CD4-positive, alpha-beta memory T cell (primary cell): ENCODE results near the gene SKAP1. TPM values are rescaled to one million over a fixed set of nuclear protein-coding genes. Genes with fewer than 3 reads are reported as not detected.

Source experiments
- CTCF ChIA-PET: fragments of 350-600 bp; sonication (Branson Sonifier 250); formaldehyde crosslinking; loops from one replicate; lab custom pipeline; 2021; ENCODE audit warnings: inconsistent platforms; ENCODE audit not compliant: partially characterized antibody; lab: Charles Lee
- POLR2A ChIA-PET: fragments of 350-600 bp; sonication (Branson Sonifier 250); formaldehyde crosslinking; loops from one replicate; lab custom pipeline; 2021; ENCODE audit not compliant: partially characterized antibody; lab: Charles Lee
- DNase-seq, 5 donors: peaks; one replicate each; pipeline versions ENCODE4 v3.0.0 to v3.0.0-alpha.2; 2020 to 2022; ENCODE audit warnings: mixed read lengths in 1 of 5
- H3K27ac ChIP-seq: one replicate; pipeline ENCODE4 v1.7.0; 2013; ENCODE audit warnings: low read depth, low read length
- H3K27me3 ChIP-seq: 2 replicates; pipeline ENCODE4 v1.7.0; 2013; ENCODE audit warnings: mild to moderate bottlenecking, low read length, moderate library complexity; ENCODE audit not compliant: insufficient read depth
- H3K36me3 ChIP-seq: 2 replicates; pipeline ENCODE4 v1.7.0; 2013; ENCODE audit warnings: mild to moderate bottlenecking, low read length, moderate library complexity; ENCODE audit not compliant: insufficient read depth
- H3K4me1 ChIP-seq: 2 replicates; pipeline ENCODE4 v1.7.0; 2013; ENCODE audit warnings: mild to moderate bottlenecking, low read length, moderate library complexity; ENCODE audit not compliant: insufficient read depth
- H3K4me3 ChIP-seq, 2 donors: one replicate each; pipeline ENCODE4 v1.7.0; 2013; ENCODE audit warnings: low read length in 2 of 2, mild to moderate bottlenecking in 1 of 2
- H3K9me3 ChIP-seq, 2 donors: one replicate each; pipeline ENCODE4 v1.7.0; 2013; ENCODE audit warnings: low read length in 2 of 2, control low read depth in 1 of 2; ENCODE audit not compliant: control insufficient read depth in 1 of 2
- H3K27ac Mint-ChIP-seq, 7 donors: one replicate each; pipeline ENCODE4 v1.8.0; 2020 to 2021; ENCODE audit warnings: mixed read lengths in 7 of 7, mild to moderate bottlenecking in 6 of 7, inconsistent platforms in 3 of 7, moderate library complexity in 3 of 7
- H3K27me3 Mint-ChIP-seq, 2 donors: one replicate each; pipeline ENCODE4 v1.8.0; 2020 to 2021; ENCODE audit warnings: mixed read lengths in 2 of 2
- H3K36me3 Mint-ChIP-seq, 2 donors: one replicate each; pipeline ENCODE4 v1.8.0; 2020 to 2021; ENCODE audit warnings: mixed read lengths in 2 of 2, inconsistent platforms in 1 of 2, mild to moderate bottlenecking in 1 of 2
- H3K4me1 Mint-ChIP-seq, 4 donors: one replicate each; pipeline ENCODE4 v1.8.0; 2020 to 2021; ENCODE audit warnings: mixed read lengths in 4 of 4, mild to moderate bottlenecking in 1 of 4
- H3K4me3 Mint-ChIP-seq, 8 donors: one replicate each; pipeline ENCODE4 v1.8.0; 2020 to 2021; ENCODE audit warnings: mixed read lengths in 8 of 8, mild to moderate bottlenecking in 7 of 8, moderate library complexity in 6 of 8, inconsistent platforms in 3 of 8
- H3K9me3 Mint-ChIP-seq, 8 donors: one replicate each; pipeline ENCODE4 v1.8.0; 2020 to 2021; ENCODE audit warnings: mixed read lengths in 8 of 8, mild to moderate bottlenecking in 5 of 8, inconsistent platforms in 3 of 8, moderate library complexity in 1 of 8
- intact Hi-C: fragments of 100-400 bp; cut with micrococcal nuclease; formaldehyde crosslinking; loops from one replicate; pipeline ENCODE4 v1.15.1; 2023
- polyA plus RNA-seq, 2 donors: library from polyadenylated mRNA; unstranded; fragments of 300-500 nt; fragmentation: Illumina TruSeq; gene quantifications; one replicate each; pipeline ENCODE4 v1.2.3, GENCODE V29; 2021
- total RNA-seq, 2 experiments: library from RNA; stranded (reverse); gene quantifications; one replicate each; pipeline ENCODE4 v1.2.3, GENCODE V29; 2021

Gene SKAP1
- total and polyA plus RNA-seq, 4 experiments from 2014 or later: 83.4 to 336 (median 165) TPM

GRCh38 chr17:48352630-48353029, 77.4 kb downstream of the SKAP1 start:
- CTCF ChIA-PET: interaction anchor here (0.7 to 4.6 kb wide), 31 partner anchors 8 to 241 kb away, joined by 3 to 77 read pairs (median 6); partner anchors contain the start of gene HOXB5

GRCh38 chr17:48351911-48352332, 78.1 kb downstream of the SKAP1 start:
- ChIA-PET CTCF (interaction anchor here (0.7 to 4.6 kb wide), 48 partner anchors 9 to 273 kb away, joined by 3 to 77 read pairs (median 5); partner anchors contain the start of gene HOXB5), POLR2A (interaction anchor here (0.6 to 4.5 kb wide), 7 partner anchors 76 to 241 kb away, joined by 3 to 13 read pairs (median 4); partner anchors contain the start of gene HOXB5)
- Histone ChIP-seq H3K4me1 (peaks cover 8% of the 10 kb centered on the region), H3K27me3 (no peaks in the 10 kb centered on the region), H3K27ac (no peak overlapping the region), H3K9me3 (no peaks in the 10 kb centered on the region), H3K4me3 (no peak overlapping the region), H3K36me3 (no peaks in the 10 kb centered on the region)
- intact Hi-C loops: loop anchor here (1.0 kb wide), 1 partner anchor 105 kb away; no protein-coding TSS in a partner anchor
- Mint-ChIP-seq H3K27me3 (no peaks in the 10 kb centered on the region), H3K4me3 (no peak overlapping the region), H3K36me3 (peaks cover 8 to 17% of the 10 kb centered on the region in 2 donors), H3K9me3 (peaks cover 0 to 2% (median 0%) of the 10 kb centered on the region in 8 donors), H3K27ac (peak overlapping the region in 2 of 7 donors; percentile 35 to 39), H3K4me1 (peaks cover 5 to 19% (median 8%) of the 10 kb centered on the region in 4 donors)
- peak in 4 of 5 donors; percentile 31 to 50 (median 43) for DNase-seq

More at GRCh38 chr17:48352630-48353029, 77.4 kb downstream of the SKAP1 start:
- intact Hi-C loops: loop anchor here (1.0 kb wide), 1 partner anchor 105 kb away; no protein-coding TSS in a partner anchor
- Mint-ChIP-seq H3K4me1 (peaks cover 5 to 19% (median 8%) of the 10 kb centered on the region in 4 donors), H3K4me3 (no peak overlapping the region), H3K9me3 (peaks cover 0 to 2% (median 0%) of the 10 kb centered on the region in 8 donors), H3K27ac (peak overlapping the region in 1 of 7 donors; percentile 23), H3K36me3 (peaks cover 8 to 17% of the 10 kb centered on the region in 2 donors), H3K27me3 (no peaks in the 10 kb centered on the region)
- Histone ChIP-seq H3K4me3 (no peak overlapping the region), H3K27me3 (no peaks in the 10 kb centered on the region), H3K27ac (no peak overlapping the region), H3K36me3 (no peaks in the 10 kb centered on the region), H3K9me3 (no peaks in the 10 kb centered on the region), H3K4me1 (peaks cover 6% of the 10 kb centered on the region)
- DNase-seq: peak in 1 of 5 donors; percentile 41
- POLR2A ChIA-PET: interaction anchor here (0.6 to 4.5 kb wide), 9 partner anchors 21 to 241 kb away, joined by 3 to 13 read pairs (median 4); partner anchors contain the start of gene HOXB5

GRCh38 chr17:48348352-48348751, 81.7 kb downstream of the SKAP1 start:
- DNase-seq: no peak
- Mint-ChIP-seq H3K4me3 (no peak overlapping the region), H3K9me3 (peaks cover 0 to 2% (median 0%) of the 10 kb centered on the region in 8 donors), H3K36me3 (peaks cover 28 to 34% of the 10 kb centered on the region in 2 donors), H3K4me1 (peaks cover 7 to 20% (median 10%) of the 10 kb centered on the region in 4 donors), H3K27me3 (no peaks in the 10 kb centered on the region), H3K27ac (no peak overlapping the region)
- Histone ChIP-seq H3K36me3 (peaks cover 16% of the 10 kb centered on the region), H3K4me1 (peaks cover 10% of the 10 kb centered on the region), H3K27me3 (no peaks in the 10 kb centered on the region), H3K9me3 (no peaks in the 10 kb centered on the region), H3K4me3 (no peak overlapping the region), H3K27ac (no peak overlapping the region)
- intact Hi-C loops: no loop called here
- ChIA-PET CTCF (interaction anchor here (1.1 to 1.5 kb wide), 3 partner anchors 12 to 235 kb away, joined by 3 to 4 read pairs (median 3); no protein-coding TSS in a partner anchor), POLR2A (no interaction called here)

- H3K27ac Mint-ChIP-seq: no peak overlapping the region
- Histone ChIP-seq H3K9me3 (no peaks in the 10 kb centered on the region), H3K4me3 (no peak overlapping the region), H3K4me1 (peaks cover 7% of the 10 kb centered on the region), H3K36me3 (peaks cover 16% of the 10 kb centered on the region), H3K27ac (no peak overlapping the region), H3K27me3 (no peaks in the 10 kb centered on the region)
- ChIA-PET CTCF (interaction anchor here (0.6 to 1.5 kb wide), 11 partner anchors 11 to 267 kb away, joined by 3 to 4 read pairs (median 3); no protein-coding TSS in a partner anchor), POLR2A (interaction anchor here (0.8 kb wide), 1 partner anchor 110 kb away, joined by 3 read pairs; no protein-coding TSS in a partner anchor)
- H3K4me1 Mint-ChIP-seq: peaks cover 7 to 21% (median 13%) of the 10 kb centered on the region in 4 donors
- H3K4me3 Mint-ChIP-seq: no peak overlapping the region
- peaks cover 31 to 38% of the 10 kb centered on the region in 2 donors for H3K36me3 Mint-ChIP-seq
- H3K9me3 Mint-ChIP-seq: peaks cover 0 to 2% (median 0%) of the 10 kb centered on the region in 8 donors
- no peaks in the 10 kb centered on the region for H3K27me3 Mint-ChIP-seq
- intact Hi-C loops: no loop called here
- DNase-seq: no peak
Measured at GRCh38 chr17:48347177-48347576, 82.8 kb downstream of the SKAP1 start.

GRCh38 chr17:48344251-48344650, 85.8 kb downstream of the SKAP1 start:
- H3K36me3 ChIP-seq: peaks cover 16% of the 10 kb centered on the region
- Mint-ChIP-seq H3K36me3 (peaks cover 34 to 49% of the 10 kb centered on the region in 2 donors), H3K4me1 (peaks cover 7 to 19% (median 10%) of the 10 kb centered on the region in 4 donors), H3K27ac (peak overlapping the region in 1 of 7 donors; percentile 53), H3K9me3 (peaks cover 0 to 2% (median 0%) of the 10 kb centered on the region in 8 donors), H3K27me3 (no peaks in the 10 kb centered on the region), H3K4me3 (no peak overlapping the region)
- intact Hi-C loops: no loop called here
- DNase-seq: no peak
- no peaks in the 10 kb centered on the region for H3K27me3 ChIP-seq
- H3K4me3 ChIP-seq: no peak overlapping the region
- CTCF ChIA-PET: interaction anchor here (0.7 to 2.3 kb wide), 5 partner anchors 37 to 269 kb away, joined by 3 to 8 read pairs (median 5); partner anchors contain the start of gene HOXB5
- H3K27ac ChIP-seq: no peak overlapping the region
- H3K9me3 ChIP-seq: no peaks in the 10 kb centered on the region
- POLR2A ChIA-PET: interaction anchor here (1.1 kb wide), 1 partner anchor 111 kb away, joined by 3 read pairs; no protein-coding TSS in a partner anchor
- peaks cover 4% of the 10 kb centered on the region for H3K4me1 ChIP-seq

- Mint-ChIP-seq H3K27me3 (no peaks in the 10 kb centered on the region), H3K4me3 (no peak overlapping the region), H3K4me1 (peaks cover 6 to 19% (median 12%) of the 10 kb centered on the region in 4 donors), H3K9me3 (no peaks in the 10 kb centered on the region), H3K27ac (peak overlapping the region in 1 of 7 donors; percentile 22), H3K36me3 (peaks cover 24 to 48% of the 10 kb centered on the region in 2 donors)
- Histone ChIP-seq H3K36me3 (peaks cover 20% of the 10 kb centered on the region), H3K4me1 (no peaks in the 10 kb centered on the region), H3K9me3 (no peaks in the 10 kb centered on the region), H3K27ac (no peak overlapping the region), H3K27me3 (no peaks in the 10 kb centered on the region), H3K4me3 (no peak overlapping the region)
- ChIA-PET CTCF (interaction anchor here (0.8 to 3.9 kb wide), 3 partner anchors 10 to 272 kb away, joined by 3 to 24 read pairs (median 18); partner anchors contain the start of gene HOXB5), POLR2A (no interaction called here)
- intact Hi-C loops: no loop called here
- DNase-seq: no peak
Measured at GRCh38 chr17:48340916-48341315, 89.1 kb downstream of the SKAP1 start.

GRCh38 chr17:48338720-48339119, 91.3 kb downstream of the SKAP1 start:
- Histone ChIP-seq H3K36me3 (peaks cover 4% of the 10 kb centered on the region), H3K27ac (no peak overlapping the region), H3K4me3 (no peak overlapping the region), H3K9me3 (no peaks in the 10 kb centered on the region), H3K4me1 (no peaks in the 10 kb centered on the region), H3K27me3 (no peaks in the 10 kb centered on the region)
- Mint-ChIP-seq H3K4me3 (no peak overlapping the region), H3K9me3 (no peaks in the 10 kb centered on the region), H3K4me1 (peaks cover 7 to 16% (median 9%) of the 10 kb centered on the region in 4 donors), H3K27me3 (no peaks in the 10 kb centered on the region), H3K36me3 (peaks cover 8 to 33% of the 10 kb centered on the region in 2 donors), H3K27ac (peak overlapping the region in 2 of 7 donors; percentile 9 to 35)
- DNase-seq: no peak
- POLR2A ChIA-PET: interaction anchor here (1.0 kb wide), 1 partner anchor 274 kb away, joined by 3 read pairs; no protein-coding TSS in a partner anchor
- intact Hi-C loops: no loop called here
- CTCF ChIA-PET: interaction anchor here (0.9 to 3.4 kb wide), 7 partner anchors 12 to 280 kb away, joined by 3 to 24 read pairs (median 5); partner anchors contain the start of gene HOXB5
